ENCODE data around the gene BRMS1L. TPM values are rescaled to one million over a fixed set of nuclear protein-coding genes. Genes with fewer than 3 reads are reported as not detected.

BRMS1L gene
- total RNA-seq, 1 experiment from 2014 or later, result 8.0 TPM

GRCh38 chr14:35825968-35826217 is 245 bp upstream of the BRMS1L start:
- intact Hi-C loops (cut with micrococcal nuclease; ENCODE audit: unreplicated experiment), result loop anchor here (1.0 to 5.0 kb wide), 3 partner anchors 17 to 779 kb away; partner anchors contain the start of genes FAM177A1 and RALGAPA1

DNA sequence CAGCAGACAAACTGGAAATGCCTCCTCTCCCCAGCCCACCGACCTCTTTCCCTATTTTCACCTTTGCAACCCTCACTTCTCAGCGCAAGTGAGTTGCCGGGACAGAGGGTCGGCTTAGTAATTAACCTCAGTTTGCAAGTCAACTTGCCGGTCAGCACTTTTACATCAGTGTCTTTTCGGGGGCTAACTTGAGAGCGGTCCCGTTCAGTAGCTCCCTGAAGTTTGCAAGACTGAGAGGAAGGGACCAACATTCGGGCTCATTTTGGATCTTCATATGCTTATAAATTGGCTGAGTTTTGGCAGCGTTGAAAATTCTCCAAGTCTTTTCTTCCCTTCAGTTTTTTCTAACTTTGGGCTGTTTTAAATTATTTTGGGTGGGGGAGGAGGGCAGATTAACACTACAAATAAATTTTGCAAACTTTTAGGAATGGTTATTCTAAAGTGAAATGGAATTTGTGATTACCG is 846 bp downstream of the BRMS1L start:
- peak overlapping the region; percentile 90 for H3K4me3 ChIP-seq
- H3K27ac ChIP-seq, result no peak overlapping the region
- no peaks in the 10 kb centered on the region for H3K9me3 ChIP-seq (ENCODE audit: insufficient read depth, low read depth)
- H3K4me1 ChIP-seq (replicated peaks; ENCODE audit: insufficient read depth), result peaks cover 8% of the 10 kb centered on the region
- H3F3A ChIP-seq (ENCODE audit: insufficient read depth, low read depth), result no peaks in the 10 kb centered on the region
- no peaks in the 10 kb centered on the region for H3K36me3 ChIP-seq (ENCODE audit: low read depth)
- H2AFZ ChIP-seq, result peak overlapping the region; percentile 88
- no peak for DNase-seq
- H3K27me3 ChIP-seq (ENCODE audit: insufficient read depth, low read depth), result no peaks in the 10 kb centered on the region
- H3K9me2 ChIP-seq (ENCODE audit: insufficient read depth), result no peaks in the 10 kb centered on the region
- TF ChIP-seq, protein P1, sequence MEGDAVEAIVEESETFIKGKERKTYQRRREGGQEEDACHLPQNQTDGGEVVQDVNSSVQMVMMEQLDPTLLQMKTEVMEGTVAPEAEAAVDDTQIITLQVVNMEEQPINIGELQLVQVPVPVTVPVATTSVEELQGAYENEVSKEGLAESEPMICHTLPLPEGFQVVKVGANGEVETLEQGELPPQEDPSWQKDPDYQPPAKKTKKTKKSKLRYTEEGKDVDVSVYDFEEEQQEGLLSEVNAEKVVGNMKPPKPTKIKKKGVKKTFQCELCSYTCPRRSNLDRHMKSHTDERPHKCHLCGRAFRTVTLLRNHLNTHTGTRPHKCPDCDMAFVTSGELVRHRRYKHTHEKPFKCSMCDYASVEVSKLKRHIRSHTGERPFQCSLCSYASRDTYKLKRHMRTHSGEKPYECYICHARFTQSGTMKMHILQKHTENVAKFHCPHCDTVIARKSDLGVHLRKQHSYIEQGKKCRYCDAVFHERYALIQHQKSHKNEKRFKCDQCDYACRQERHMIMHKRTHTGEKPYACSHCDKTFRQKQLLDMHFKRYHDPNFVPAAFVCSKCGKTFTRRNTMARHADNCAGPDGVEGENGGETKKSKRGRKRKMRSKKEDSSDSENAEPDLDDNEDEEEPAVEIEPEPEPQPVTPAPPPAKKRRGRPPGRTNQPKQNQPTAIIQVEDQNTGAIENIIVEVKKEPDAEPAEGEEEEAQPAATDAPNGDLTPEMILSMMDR (conservative IDR thresholded peaks at IDR 0.05), result no peak
- no peak for TF ChIP-seq EZH2 (IDR thresholded peaks at IDR 0.05; ENCODE audit: low read depth)
- no TSS peak for BruUV-seq (replicated peaks)
- no peaks in the 10 kb centered on the region for H4K20me1 ChIP-seq (ENCODE audit: insufficient read depth)
- peaks cover 14% of the 10 kb centered on the region for H3K79me2 ChIP-seq (ENCODE audit: low read depth)
- ChIA-PET CTCF (interaction anchor here (0.7 kb wide), 1 partner anchor 9 kb away, joined by 4 read pairs; no protein-coding TSS in a partner anchor), POLR2A (ENCODE audit: unreplicated experiment) (interaction anchor here (0.6 to 0.7 kb wide), 4 partner anchors 123 to 1775 kb away, joined by 3 to 10 read pairs (median 4); no protein-coding TSS in a partner anchor)
- intact Hi-C loops (cut with micrococcal nuclease; ENCODE audit: unreplicated experiment), result loop anchor here (1.0 to 5.0 kb wide), 4 partner anchors 18 to 780 kb away; partner anchors contain the start of genes FAM177A1 and RALGAPA1
- H3K4me2 ChIP-seq, result peak overlapping the region; percentile 91

More at GRCh38 chr14:35825968-35826217, 245 bp upstream of the BRMS1L start:
- H3K27me3 ChIP-seq (ENCODE audit: insufficient read depth, low read depth), result no peaks in the 10 kb centered on the region
- peaks cover 14% of the 10 kb centered on the region for H3K79me2 ChIP-seq (ENCODE audit: low read depth)
- DNase-seq, result no peak
- peak overlapping the region; percentile 90; the same call in 1 of the 2 replicates for H3K4me3 ChIP-seq
- no peaks in the 10 kb centered on the region for H4K20me1 ChIP-seq (ENCODE audit: insufficient read depth)
- TF ChIP-seq, protein P1 (conservative IDR thresholded peaks at IDR 0.05), result no peak
- no peak for TF ChIP-seq EZH2 (IDR thresholded peaks at IDR 0.05; ENCODE audit: low read depth)
- peak overlapping the region; percentile 66; the same call in 1 of the 2 replicates for H2AFZ ChIP-seq
- CTCF ChIA-PET, result interaction anchor here (0.5 kb wide), 1 partner anchor 12 kb away, joined by 3 read pairs; no protein-coding TSS in a partner anchor
- POLR2A ChIA-PET (ENCODE audit: unreplicated experiment), result interaction anchor here (0.6 to 0.7 kb wide), 5 partner anchors 17 to 953 kb away, joined by 3 to 7 read pairs (median 3); partner anchors contain the start of gene RALGAPA1
- peaks cover 8% of the 10 kb centered on the region for H3K4me1 ChIP-seq (replicated peaks; ENCODE audit: insufficient read depth)
- H3K9me2 ChIP-seq (ENCODE audit: insufficient read depth), result no peaks in the 10 kb centered on the region
- H3K9me3 ChIP-seq (ENCODE audit: insufficient read depth, low read depth), result no peaks in the 10 kb centered on the region
- no peaks in the 10 kb centered on the region for H3K36me3 ChIP-seq (ENCODE audit: low read depth)
- H3K4me2 ChIP-seq, result peak overlapping the region; percentile 91
- no TSS peak for BruUV-seq (replicated peaks)
- H3F3A ChIP-seq (ENCODE audit: insufficient read depth, low read depth), result no peaks in the 10 kb centered on the region
- H3K27ac ChIP-seq, result no peak overlapping the region

DNA sequence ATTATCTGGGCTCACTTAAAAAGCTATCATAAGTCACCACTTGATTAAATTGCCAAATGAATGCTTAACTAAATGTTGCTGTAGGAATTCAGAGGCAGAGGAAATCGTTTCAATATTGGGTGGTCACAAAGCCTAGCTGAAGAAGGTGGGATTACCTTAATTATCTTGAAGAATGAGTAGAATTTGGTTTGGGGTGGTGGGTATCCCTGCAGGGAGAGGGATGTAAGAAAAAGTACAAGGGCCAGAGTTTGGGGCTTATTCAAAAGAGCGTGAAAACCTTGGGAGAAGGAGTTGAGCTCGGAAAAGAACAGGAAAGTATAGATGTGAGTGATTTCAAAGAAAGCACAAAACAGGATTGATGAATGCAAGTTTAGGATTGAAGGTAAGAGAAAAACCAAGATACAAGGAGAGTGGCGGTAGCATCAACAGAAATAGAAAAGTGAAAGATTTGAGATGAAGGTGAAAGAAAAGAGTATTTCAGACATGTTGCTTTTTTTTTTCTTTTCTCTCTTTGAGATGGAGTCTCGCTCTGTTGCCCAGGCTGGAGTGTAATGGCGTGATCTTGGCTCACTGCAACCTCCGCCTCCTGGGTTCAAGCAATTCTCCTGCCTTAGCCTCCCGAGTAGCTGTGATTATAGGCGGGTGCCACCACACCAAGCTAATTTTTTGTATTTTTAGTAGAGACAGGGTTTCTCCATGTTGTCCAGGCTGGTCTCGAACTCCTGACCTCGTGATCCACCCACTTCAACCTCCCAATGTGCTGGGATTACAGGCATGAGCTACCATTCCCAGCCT is 1.7 kb downstream of the BRMS1L start:
- H3K27me3 ChIP-seq (ENCODE audit: insufficient read depth, low read depth), result no peaks in the 10 kb centered on the region
- no peaks in the 10 kb centered on the region for H3K9me2 ChIP-seq (ENCODE audit: insufficient read depth)
- no peak overlapping the region for H3K27ac ChIP-seq
- ChIA-PET CTCF (interaction anchor here (0.6 kb wide), 1 partner anchor 12 kb away, joined by 8 read pairs; no protein-coding TSS in a partner anchor), POLR2A (ENCODE audit: unreplicated experiment) (interaction anchor here (0.7 kb wide), 1 partner anchor 677 kb away, joined by 4 read pairs; no protein-coding TSS in a partner anchor)
- H3K79me2 ChIP-seq (ENCODE audit: low read depth), result peaks cover 14% of the 10 kb centered on the region
- no TSS peak for BruUV-seq (replicated peaks)
- H3K4me2 ChIP-seq, result peak overlapping the region; percentile 91
- DNase-seq, result no peak
- H3K4me1 ChIP-seq (replicated peaks; ENCODE audit: insufficient read depth), result peaks cover 8% of the 10 kb centered on the region
- H4K20me1 ChIP-seq (ENCODE audit: insufficient read depth), result no peaks in the 10 kb centered on the region
- TF ChIP-seq EZH2 (IDR thresholded peaks at IDR 0.05; ENCODE audit: low read depth), result no peak
- TF ChIP-seq, protein P1 (conservative IDR thresholded peaks at IDR 0.05), result no peak
- intact Hi-C loops (cut with micrococcal nuclease; ENCODE audit: unreplicated experiment), result loop anchor here (1.0 to 5.0 kb wide), 3 partner anchors 49 to 781 kb away; partner anchors contain the start of gene FAM177A1
- H3F3A ChIP-seq (ENCODE audit: insufficient read depth, low read depth), result no peaks in the 10 kb centered on the region
- H3K9me3 ChIP-seq (ENCODE audit: insufficient read depth, low read depth), result no peaks in the 10 kb centered on the region
- peak overlapping the region; percentile 90; the same call in 1 of the 2 replicates for H3K4me3 ChIP-seq
- H3K36me3 ChIP-seq (ENCODE audit: low read depth), result no peaks in the 10 kb centered on the region
- no peak overlapping the region for H2AFZ ChIP-seq

All from PC-9 (cell line).